ENCODE results near the gene C1orf210. TPM values are rescaled to one million over a fixed set of nuclear protein-coding genes. Genes with fewer than 3 reads are reported as not detected.

C1orf210 gene
- total and polyA plus RNA-seq, 2 experiments from 2014 or later, result not detected

DNA sequence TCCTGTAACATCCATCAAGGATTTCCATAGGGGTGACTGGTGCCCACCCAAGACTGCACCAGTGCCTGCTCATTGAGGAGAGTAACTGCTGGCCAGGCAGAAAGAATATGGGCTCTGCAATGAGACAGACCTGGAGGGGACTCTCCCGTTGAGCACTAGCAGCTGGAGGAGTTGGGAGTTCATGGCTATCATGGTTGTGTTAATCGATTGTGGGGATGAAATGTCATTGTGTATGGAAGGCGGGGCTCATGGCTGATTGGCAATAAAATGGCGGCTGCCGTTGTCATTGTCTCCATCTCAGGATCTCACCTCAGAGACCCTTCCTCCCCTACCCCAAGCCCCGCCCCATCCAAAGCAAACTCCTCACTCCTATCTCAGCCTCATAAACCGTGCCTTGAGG is 11.7 kb downstream of the C1orf210 start:
- in situ Hi-C loops (cut with MboI), result no loop called here
- Histone ChIP-seq H4K20me1 (ENCODE audit: insufficient read depth) (no peaks in the 10 kb centered on the region), H3K4me3 (no peak overlapping the region), H2AFZ (peak overlapping the region; percentile 83; the same call in 1 of the 2 replicates), H3K27ac (no peak overlapping the region), H3K27me3 (replicated peaks; ENCODE audit: insufficient read depth) (no peaks in the 10 kb centered on the region; the same call in 1 of the 2 replicates), H3K4me1 (ENCODE audit: insufficient read depth) (no peaks in the 10 kb centered on the region), H3K9me3 (ENCODE audit: low read depth) (no peaks in the 10 kb centered on the region), H3F3A (ENCODE audit: insufficient read depth) (no peaks in the 10 kb centered on the region), H3K9me2 (ENCODE audit: insufficient read depth) (no peaks in the 10 kb centered on the region), H3K79me2 (ENCODE audit: insufficient read depth) (no peaks in the 10 kb centered on the region), H3K4me2 (ENCODE audit: unreplicated experiment) (no peak overlapping the region), H3K36me3 (ENCODE audit: low read depth) (no peaks in the 10 kb centered on the region), H3K9ac (no peak overlapping the region)
- 91 to 96% methylated on average over 5 to 7 of the region's 7 CpGs for WGBS, 2 experiments (ENCODE audit: low coverage in 1 of 2, low lambda C conversion rate in 2 of 2, missing lambda C conversion rate in 2 of 2)
- TF ChIP-seq EZH2phosphoT487 (IDR thresholded peaks at IDR 0.05; ENCODE audit: insufficient read depth, low read depth) (no peak), EZH2 (IDR thresholded peaks at IDR 0.05; ENCODE audit: insufficient read depth, poor library complexity, severe bottlenecking) (no peak)
- no peak for DNase-seq

DNA sequence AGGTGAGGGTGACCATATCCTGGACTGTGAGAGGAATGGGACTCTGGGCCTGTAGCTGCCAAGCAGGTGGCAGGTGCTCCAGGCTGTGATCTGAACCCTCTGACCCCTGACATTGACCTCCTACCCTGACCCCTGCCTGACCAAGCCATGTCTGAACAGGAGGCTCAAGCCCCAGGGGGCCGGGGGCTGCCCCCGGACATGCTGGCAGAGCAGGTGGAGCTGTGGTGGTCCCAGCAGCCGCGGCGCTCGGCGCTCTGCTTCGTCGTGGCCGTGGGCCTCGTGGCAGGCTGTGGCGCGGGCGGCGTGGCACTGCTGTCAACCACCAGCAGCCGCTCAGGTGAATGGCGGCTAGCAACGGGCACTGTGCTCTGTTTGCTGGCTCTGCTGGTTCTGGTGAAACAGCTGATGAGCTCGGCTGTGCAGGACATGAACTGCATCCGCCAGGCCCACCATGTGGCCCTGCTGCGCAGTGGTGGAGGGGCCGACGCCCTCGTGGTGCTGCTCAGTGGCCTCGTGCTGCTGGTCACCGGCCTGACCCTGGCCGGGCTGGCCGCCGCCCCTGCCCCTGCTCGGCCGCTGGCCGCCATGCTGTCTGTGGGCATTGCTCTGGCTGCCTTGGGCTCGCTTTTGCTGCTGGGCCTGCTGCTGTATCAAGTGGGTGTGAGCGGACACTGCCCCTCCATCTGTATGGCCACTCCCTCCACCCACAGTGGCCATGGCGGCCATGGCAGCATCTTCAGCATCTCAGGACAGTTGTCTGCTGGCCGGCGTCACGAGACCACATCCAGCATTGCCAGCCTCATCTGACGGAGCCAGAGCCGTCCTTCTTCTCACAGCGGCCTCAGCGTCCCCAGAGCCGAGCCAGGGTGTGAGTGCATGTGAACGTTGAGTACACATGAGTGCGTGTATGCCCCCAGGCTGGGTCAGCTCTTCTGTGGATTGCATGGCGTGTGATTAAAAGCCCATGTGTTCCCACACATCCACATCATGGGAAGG is 12.5 kb downstream of the C1orf210 start:
- Histone ChIP-seq H3K4me3 (no peak overlapping the region), H2AFZ (no peak overlapping the region), H3K36me3 (ENCODE audit: low read depth) (no peaks in the 10 kb centered on the region), H3F3A (ENCODE audit: insufficient read depth) (no peaks in the 10 kb centered on the region), H3K79me2 (ENCODE audit: insufficient read depth) (no peaks in the 10 kb centered on the region), H4K20me1 (ENCODE audit: insufficient read depth) (no peaks in the 10 kb centered on the region), H3K27ac (no peak overlapping the region), H3K27me3 (replicated peaks; ENCODE audit: insufficient read depth) (no peaks in the 10 kb centered on the region; the same call in 1 of the 2 replicates), H3K9ac (no peak overlapping the region), H3K4me2 (ENCODE audit: unreplicated experiment) (no peak overlapping the region), H3K4me1 (ENCODE audit: insufficient read depth) (no peaks in the 10 kb centered on the region), H3K9me2 (ENCODE audit: insufficient read depth) (no peaks in the 10 kb centered on the region), H3K9me3 (ENCODE audit: low read depth) (no peaks in the 10 kb centered on the region)
- TF ChIP-seq EZH2 (IDR thresholded peaks at IDR 0.05; ENCODE audit: insufficient read depth, poor library complexity, severe bottlenecking) (no peak), EZH2phosphoT487 (IDR thresholded peaks at IDR 0.05; ENCODE audit: insufficient read depth, low read depth) (no peak)
- 90 to 94% methylated on average over 42 to 46 of the region's 46 CpGs for WGBS, 2 experiments (ENCODE audit: low coverage in 1 of 2, low lambda C conversion rate in 2 of 2, missing lambda C conversion rate in 2 of 2)
- in situ Hi-C loops (cut with MboI), result no loop called here
- DNase-seq, result no peak

- Histone ChIP-seq H3K27me3 (replicated peaks; ENCODE audit: insufficient read depth) (no peaks in the 10 kb centered on the region; the same call in 1 of the 2 replicates), H3K79me2 (ENCODE audit: insufficient read depth) (no peaks in the 10 kb centered on the region), H2AFZ (no peak overlapping the region), H3K4me1 (ENCODE audit: insufficient read depth) (no peaks in the 10 kb centered on the region), H3K4me3 (no peak overlapping the region), H3K9me3 (ENCODE audit: low read depth) (no peaks in the 10 kb centered on the region), H3F3A (ENCODE audit: insufficient read depth) (no peaks in the 10 kb centered on the region), H3K9me2 (ENCODE audit: insufficient read depth) (no peaks in the 10 kb centered on the region), H3K27ac (no peak overlapping the region), H4K20me1 (ENCODE audit: insufficient read depth) (no peaks in the 10 kb centered on the region), H3K36me3 (ENCODE audit: low read depth) (no peaks in the 10 kb centered on the region), H3K4me2 (ENCODE audit: unreplicated experiment) (no peak overlapping the region), H3K9ac (no peak overlapping the region)
- DNase-seq, result no peak
- 77 to 80% methylated on average over 8 to 9 of the region's 9 CpGs for WGBS, 2 experiments (ENCODE audit: low coverage in 1 of 2, low lambda C conversion rate in 2 of 2, missing lambda C conversion rate in 2 of 2)
- in situ Hi-C loops (cut with MboI), result no loop called here
- TF ChIP-seq EZH2 (IDR thresholded peaks at IDR 0.05; ENCODE audit: insufficient read depth, poor library complexity, severe bottlenecking) (no peak), EZH2phosphoT487 (IDR thresholded peaks at IDR 0.05; ENCODE audit: insufficient read depth, low read depth) (no peak)
These were observed 13.2 kb downstream of the C1orf210 start for GRCh38 chr1:43272161-43272560.

- Histone ChIP-seq H3K4me1 (ENCODE audit: insufficient read depth) (no peaks in the 10 kb centered on the region), H3K27me3 (replicated peaks; ENCODE audit: insufficient read depth) (no peaks in the 10 kb centered on the region; the same call in 1 of the 2 replicates)
These were observed 13.9 kb downstream of the C1orf210 start for GRCh38 chr1:43271186-43272118.

More at GRCh38 chr1:43271186-43272118, 13.9 kb downstream of the C1orf210 start:
- TF ChIP-seq EZH2 (IDR thresholded peaks at IDR 0.05; ENCODE audit: insufficient read depth, poor library complexity, severe bottlenecking) (no peak), EZH2phosphoT487 (IDR thresholded peaks at IDR 0.05; ENCODE audit: insufficient read depth, low read depth) (no peak)
- in situ Hi-C loops (cut with MboI), result no loop called here
- Histone ChIP-seq H3K9me3 (ENCODE audit: low read depth) (no peaks in the 10 kb centered on the region), H3K4me3 (no peak overlapping the region), H3K79me2 (ENCODE audit: insufficient read depth) (no peaks in the 10 kb centered on the region), H3K9ac (no peak overlapping the region), H3F3A (ENCODE audit: insufficient read depth) (no peaks in the 10 kb centered on the region), H3K36me3 (ENCODE audit: low read depth) (no peaks in the 10 kb centered on the region), H2AFZ (no peak overlapping the region), H4K20me1 (ENCODE audit: insufficient read depth) (no peaks in the 10 kb centered on the region), H3K9me2 (ENCODE audit: insufficient read depth) (no peaks in the 10 kb centered on the region), H3K27ac (no peak overlapping the region), H3K4me2 (ENCODE audit: unreplicated experiment) (no peak overlapping the region)
- DNase-seq, result no peak
- WGBS, 2 experiments (ENCODE audit: low coverage in 1 of 2, low lambda C conversion rate in 2 of 2, missing lambda C conversion rate in 2 of 2), result 65 to 70% methylated on average over 12 of the region's 12 CpGs
